ENCODE data around the gene PSMD3.
"Not testable (repeated sequence)": the region's sequence is repeated elsewhere in the genome, so short reads cannot be mapped to it uniquely, and the experiment has no call there.

PSMD3 gene

DNA sequence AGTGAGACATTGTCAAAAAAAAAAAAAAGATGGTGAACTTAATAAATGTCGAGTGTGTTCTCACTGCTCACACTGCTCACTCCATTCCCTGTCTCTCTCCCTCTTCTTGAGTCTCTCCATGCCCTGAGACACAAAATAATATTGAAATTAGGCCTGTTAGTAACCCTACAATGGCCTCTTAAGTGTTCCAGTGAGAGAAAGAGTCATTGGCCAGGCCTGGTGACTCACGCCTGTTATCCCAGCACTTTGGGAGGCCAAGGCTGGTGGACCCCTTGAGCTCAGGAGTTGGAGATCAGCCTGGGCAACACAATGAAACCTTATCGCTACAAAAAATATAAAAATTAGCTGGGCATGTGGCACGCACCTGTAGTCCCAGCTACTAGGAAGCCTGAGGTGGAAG, 18.5 kb downstream of the PSMD3 start:
- no peaks in the 10 kb centered on the region for H4K20me1 ChIP-seq (ENCODE audit: insufficient read depth, low read length)
- no peak overlapping the region for H3K4me3 ChIP-seq (ENCODE audit: low read length)

GRCh38 chr17:40000161-40000560, 19.6 kb downstream of the PSMD3 start:
- H3K9me3 ChIP-seq (ENCODE audit: insufficient read depth, low read length) = no peaks in the 10 kb centered on the region
- H3K9ac ChIP-seq (ENCODE audit: low read length) = no peak overlapping the region
- TF ChIP-seq, protein P1, sequence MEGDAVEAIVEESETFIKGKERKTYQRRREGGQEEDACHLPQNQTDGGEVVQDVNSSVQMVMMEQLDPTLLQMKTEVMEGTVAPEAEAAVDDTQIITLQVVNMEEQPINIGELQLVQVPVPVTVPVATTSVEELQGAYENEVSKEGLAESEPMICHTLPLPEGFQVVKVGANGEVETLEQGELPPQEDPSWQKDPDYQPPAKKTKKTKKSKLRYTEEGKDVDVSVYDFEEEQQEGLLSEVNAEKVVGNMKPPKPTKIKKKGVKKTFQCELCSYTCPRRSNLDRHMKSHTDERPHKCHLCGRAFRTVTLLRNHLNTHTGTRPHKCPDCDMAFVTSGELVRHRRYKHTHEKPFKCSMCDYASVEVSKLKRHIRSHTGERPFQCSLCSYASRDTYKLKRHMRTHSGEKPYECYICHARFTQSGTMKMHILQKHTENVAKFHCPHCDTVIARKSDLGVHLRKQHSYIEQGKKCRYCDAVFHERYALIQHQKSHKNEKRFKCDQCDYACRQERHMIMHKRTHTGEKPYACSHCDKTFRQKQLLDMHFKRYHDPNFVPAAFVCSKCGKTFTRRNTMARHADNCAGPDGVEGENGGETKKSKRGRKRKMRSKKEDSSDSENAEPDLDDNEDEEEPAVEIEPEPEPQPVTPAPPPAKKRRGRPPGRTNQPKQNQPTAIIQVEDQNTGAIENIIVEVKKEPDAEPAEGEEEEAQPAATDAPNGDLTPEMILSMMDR (IDR thresholded peaks at IDR 0.05; ENCODE audit: low read depth, low read length) = no peak
- TF ChIP-seq EZH2phosphoT487 (IDR thresholded peaks at IDR 0.05; ENCODE audit: low read depth) = no peak
- no peaks in the 10 kb centered on the region for H3K27me3 ChIP-seq (ENCODE audit: low read depth, low read length)
- H3K27ac ChIP-seq (ENCODE audit: low read length) = no peak overlapping the region
- H3K4me3 ChIP-seq (ENCODE audit: low read length) = no peak overlapping the region
- no peaks in the 10 kb centered on the region for H3K4me1 ChIP-seq (ENCODE audit: low read length)
- H4K20me1 ChIP-seq (ENCODE audit: insufficient read depth, low read length) = no peaks in the 10 kb centered on the region
- no peak overlapping the region for H2AFZ ChIP-seq (ENCODE audit: low read depth, low read length)
- no peaks in the 10 kb centered on the region for H3K79me2 ChIP-seq (ENCODE audit: low read length)
- peaks cover 16% of the 10 kb centered on the region for H3K36me3 ChIP-seq (replicated peaks; ENCODE audit: low read depth, low read length)
- H3K4me2 ChIP-seq (ENCODE audit: low read length) = no peak overlapping the region

More for the DNA sequence above, 18.5 kb downstream of the PSMD3 start:
- TF ChIP-seq EZH2phosphoT487 (IDR thresholded peaks at IDR 0.05; ENCODE audit: low read depth) = no peak
- TF ChIP-seq, protein P1 (IDR thresholded peaks at IDR 0.05; ENCODE audit: low read depth, low read length) = no peak
- no peak overlapping the region for H3K27ac ChIP-seq (ENCODE audit: low read length)
- peaks cover 27% of the 10 kb centered on the region for H3K36me3 ChIP-seq (replicated peaks; ENCODE audit: low read depth, low read length)
- no peak overlapping the region for H3K9ac ChIP-seq (ENCODE audit: low read length)
- H3K4me1 ChIP-seq (ENCODE audit: low read length) = no peaks in the 10 kb centered on the region
- H3K79me2 ChIP-seq (ENCODE audit: low read length) = no peaks in the 10 kb centered on the region
- H3K27me3 ChIP-seq (ENCODE audit: low read depth, low read length) = no peaks in the 10 kb centered on the region
- no peak overlapping the region for H3K4me2 ChIP-seq (ENCODE audit: low read length)
- no peak overlapping the region for H2AFZ ChIP-seq (ENCODE audit: low read depth, low read length)
- H3K9me3 ChIP-seq (ENCODE audit: insufficient read depth, low read length) = no peaks in the 10 kb centered on the region

- not testable (repeated sequence) for H3K4me3 ChIP-seq (ENCODE audit: low read length)
Measured at GRCh38 chr17:40001335-40001734, 20.7 kb downstream of the PSMD3 start.

DNA sequence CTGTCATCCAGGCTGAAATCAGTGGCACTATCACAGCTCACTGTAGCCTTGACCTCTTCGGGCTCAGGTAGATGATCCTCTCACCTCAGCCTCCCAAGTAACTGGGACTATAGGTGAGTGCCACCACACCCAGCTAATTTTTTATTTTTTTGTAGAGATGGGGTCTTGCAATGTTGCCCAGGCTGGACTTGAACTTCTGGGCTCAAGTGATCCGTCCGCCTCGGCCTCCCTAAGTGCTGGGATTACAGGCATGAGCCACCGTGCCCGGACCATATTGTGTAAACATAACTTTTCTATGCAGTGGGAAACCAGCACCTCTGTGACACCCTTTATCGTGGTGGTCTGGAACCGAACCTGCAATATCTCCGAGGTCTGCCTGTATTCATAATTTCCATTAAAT, 23.5 kb downstream of the PSMD3 start:
- Histone ChIP-seq H3K4me1 (ENCODE audit: low read length) (no peaks in the 10 kb centered on the region), H3K36me3 (replicated peaks; ENCODE audit: low read depth, low read length) (no peaks in the 10 kb centered on the region), H2AFZ (ENCODE audit: low read depth, low read length) (no peak overlapping the region), H3K9ac (ENCODE audit: low read length) (no peak overlapping the region), H3K4me2 (ENCODE audit: low read length) (no peak overlapping the region), H3K9me3 (ENCODE audit: insufficient read depth, low read length) (no peaks in the 10 kb centered on the region), H3K27ac (ENCODE audit: low read length) (no peak overlapping the region), H3K27me3 (ENCODE audit: low read depth, low read length) (no peaks in the 10 kb centered on the region), H4K20me1 (ENCODE audit: insufficient read depth, low read length) (no peaks in the 10 kb centered on the region), H3K4me3 (ENCODE audit: low read length) (no peak overlapping the region), H3K79me2 (ENCODE audit: low read length) (no peaks in the 10 kb centered on the region)
- no peak for TF ChIP-seq EZH2phosphoT487 (IDR thresholded peaks at IDR 0.05; ENCODE audit: low read depth)
- TF ChIP-seq, protein P1 (IDR thresholded peaks at IDR 0.05; ENCODE audit: low read depth, low read length) = no peak

More at GRCh38 chr17:40001335-40001734, 20.7 kb downstream of the PSMD3 start:
- not testable (repeated sequence) for H3K79me2 ChIP-seq (ENCODE audit: low read length); H3K4me1 ChIP-seq (ENCODE audit: low read length); H3K27ac ChIP-seq (ENCODE audit: low read length); H3K4me2 ChIP-seq (ENCODE audit: low read length); H3K27me3 ChIP-seq (ENCODE audit: low read depth, low read length); H3K9me3 ChIP-seq (ENCODE audit: insufficient read depth, low read length); H2AFZ ChIP-seq (ENCODE audit: low read depth, low read length); H3K36me3 ChIP-seq (replicated peaks; ENCODE audit: low read depth, low read length); H3K9ac ChIP-seq (ENCODE audit: low read length); H4K20me1 ChIP-seq (ENCODE audit: insufficient read depth, low read length)

DNA sequence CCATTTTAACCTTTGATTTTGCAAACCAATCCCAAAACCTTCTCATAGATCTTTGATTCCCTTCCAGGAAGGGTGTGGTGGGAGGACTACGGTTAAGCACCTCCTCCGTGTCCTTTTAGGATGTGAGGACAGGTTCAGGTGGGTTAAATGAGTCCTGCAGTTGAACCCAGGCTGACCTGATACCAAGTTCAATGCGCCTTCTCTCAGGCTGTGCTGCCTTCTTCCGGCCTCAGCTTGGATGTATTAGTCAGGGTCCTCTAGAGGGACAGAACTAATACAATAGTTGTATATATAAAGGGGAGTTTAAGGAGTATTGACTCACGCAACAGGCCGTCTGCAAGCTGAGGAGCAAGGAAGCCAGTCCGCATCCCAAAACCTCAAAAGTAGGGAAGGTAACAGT, 24.1 kb downstream of the PSMD3 start:
- Histone ChIP-seq H3K4me1 (ENCODE audit: low read length) (no peaks in the 10 kb centered on the region), H4K20me1 (ENCODE audit: insufficient read depth, low read length) (no peaks in the 10 kb centered on the region), H3K4me2 (ENCODE audit: low read length) (no peak overlapping the region), H3K9ac (ENCODE audit: low read length) (no peak overlapping the region), H3K27ac (ENCODE audit: low read length) (no peak overlapping the region), H3K79me2 (ENCODE audit: low read length) (no peaks in the 10 kb centered on the region), H3K9me3 (ENCODE audit: insufficient read depth, low read length) (no peaks in the 10 kb centered on the region), H2AFZ (ENCODE audit: low read depth, low read length) (no peak overlapping the region), H3K36me3 (replicated peaks; ENCODE audit: low read depth, low read length) (no peaks in the 10 kb centered on the region), H3K27me3 (ENCODE audit: low read depth, low read length) (no peaks in the 10 kb centered on the region), H3K4me3 (ENCODE audit: low read length) (no peak overlapping the region)
- TF ChIP-seq EZH2phosphoT487 (IDR thresholded peaks at IDR 0.05; ENCODE audit: low read depth) = no peak
- TF ChIP-seq, protein P1 (IDR thresholded peaks at IDR 0.05; ENCODE audit: low read depth, low read length) = no peak
